ENCODE measurements around the gene ATXN10.

ATXN10 gene

DNA sequence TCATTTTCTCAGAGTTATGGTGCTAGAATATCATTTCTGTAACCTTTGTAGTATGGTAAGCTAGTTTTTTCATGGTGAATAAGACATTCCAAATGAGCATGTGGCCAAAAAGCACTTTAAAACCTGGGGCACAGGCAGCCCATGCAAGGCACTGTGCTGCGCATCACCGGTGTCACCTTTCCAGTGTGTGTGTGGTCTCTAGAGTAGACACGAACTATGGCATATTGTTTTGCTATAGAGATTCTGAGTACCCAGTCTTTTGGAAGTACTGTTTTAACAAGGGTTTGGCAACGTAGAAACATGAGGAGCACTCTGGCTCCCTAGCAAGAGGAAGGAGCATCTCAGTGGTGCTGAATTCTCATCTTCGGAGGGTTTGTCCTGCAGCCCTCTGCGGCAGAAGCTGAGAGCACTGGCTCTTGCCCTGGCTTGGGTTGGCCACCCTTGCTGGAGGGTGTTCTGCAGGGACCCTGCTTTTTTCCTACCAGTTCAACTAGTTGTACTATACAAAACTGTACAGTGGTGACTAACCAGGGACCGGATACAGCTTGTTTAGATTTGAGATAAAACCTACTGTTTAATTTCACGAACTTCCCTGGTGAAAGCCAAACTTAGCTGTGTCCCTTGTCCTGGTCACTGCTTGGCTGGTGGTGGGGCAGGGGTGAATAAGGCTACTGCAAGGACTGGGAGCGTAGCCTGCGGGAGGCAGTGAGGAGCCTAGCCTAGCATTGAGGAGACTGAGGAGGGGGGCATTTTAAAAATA, 135.7 kb downstream of the ATXN10 start:
- H3K9ac ChIP-seq: no peak overlapping the region
- no peaks in the 10 kb centered on the region for H3K27me3 ChIP-seq
- peaks cover 17% of the 10 kb centered on the region for H4K20me1 ChIP-seq
- TF ChIP-seq Cebpa-rat (IDR thresholded peaks at IDR 0.05): no peak
- H3K36me3 ChIP-seq: peaks cover 61% of the 10 kb centered on the region
- H3K4me3 ChIP-seq: no peak overlapping the region
- H3K27ac ChIP-seq: no peak overlapping the region
- H3K4me2 ChIP-seq: no peak overlapping the region
- no peaks in the 10 kb centered on the region for H3K9me3 ChIP-seq
- H3K4me1 ChIP-seq: no peaks in the 10 kb centered on the region; the same call in 1 of the 2 replicates

DNA sequence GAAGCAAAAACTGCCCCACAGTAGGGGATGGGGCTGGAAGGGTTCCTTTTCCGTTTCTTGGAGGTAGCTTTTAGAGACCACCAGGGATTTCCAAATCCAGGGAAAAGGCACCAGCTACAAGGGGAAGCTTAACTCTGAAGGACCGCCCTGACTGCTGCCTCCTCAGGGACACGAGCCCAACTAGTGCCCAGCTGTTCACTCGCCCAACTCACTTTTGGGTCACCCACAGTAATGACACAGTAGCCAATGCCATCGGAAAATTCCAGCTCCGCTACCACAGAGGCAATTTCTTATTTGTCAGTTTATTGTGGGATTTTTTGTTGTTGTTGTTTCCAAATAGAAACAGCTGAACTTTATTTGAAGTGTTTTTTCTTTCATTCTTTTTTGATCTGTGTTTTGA, 141.3 kb downstream of the ATXN10 start:
- Histone ChIP-seq H3K36me3 (peaks cover 61% of the 10 kb centered on the region), H3K4me3 (no peak overlapping the region), H4K20me1 (peaks cover 7% of the 10 kb centered on the region; the same call in 1 of the 2 replicates), H3K27me3 (no peaks in the 10 kb centered on the region), H3K27ac (no peak overlapping the region), H3K9ac (no peak overlapping the region), H3K4me1 (peaks cover 10% of the 10 kb centered on the region), H3K9me3 (no peaks in the 10 kb centered on the region), H3K4me2 (peak overlapping the region; percentile 11; the same call in 1 of the 2 replicates)
- no peak for TF ChIP-seq Cebpa-rat (IDR thresholded peaks at IDR 0.05)

DNA sequence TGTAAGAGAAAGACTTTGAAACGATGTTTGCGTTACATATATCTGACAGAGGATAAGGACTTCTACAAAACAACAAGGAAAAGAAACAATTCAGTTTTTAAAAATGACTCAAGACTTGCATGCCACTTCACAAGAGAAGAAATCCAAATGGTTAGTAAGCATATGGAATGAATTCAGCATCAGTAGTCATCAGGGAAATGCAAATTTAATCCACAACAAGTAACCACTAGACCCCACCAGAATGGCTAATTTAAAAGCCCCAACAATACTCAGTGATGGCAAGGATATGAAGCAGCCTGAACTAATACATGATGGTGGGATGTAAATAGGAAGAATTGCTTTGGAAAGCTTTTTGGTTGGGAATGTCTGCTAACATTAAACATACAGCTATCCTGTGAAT, 142.6 kb downstream of the ATXN10 start:
- H4K20me1 ChIP-seq: peaks cover 7% of the 10 kb centered on the region; the same call in 1 of the 2 replicates
- no peak overlapping the region for H3K9ac ChIP-seq
- H3K4me1 ChIP-seq: peaks cover 10% of the 10 kb centered on the region
- H3K4me3 ChIP-seq: no peak overlapping the region
- no peak overlapping the region for H3K27ac ChIP-seq
- TF ChIP-seq Cebpa-rat (IDR thresholded peaks at IDR 0.05): no peak
- no peaks in the 10 kb centered on the region for H3K27me3 ChIP-seq
- H3K9me3 ChIP-seq: no peaks in the 10 kb centered on the region
- peaks cover 62% of the 10 kb centered on the region for H3K36me3 ChIP-seq
- no peak overlapping the region for H3K4me2 ChIP-seq

DNA sequence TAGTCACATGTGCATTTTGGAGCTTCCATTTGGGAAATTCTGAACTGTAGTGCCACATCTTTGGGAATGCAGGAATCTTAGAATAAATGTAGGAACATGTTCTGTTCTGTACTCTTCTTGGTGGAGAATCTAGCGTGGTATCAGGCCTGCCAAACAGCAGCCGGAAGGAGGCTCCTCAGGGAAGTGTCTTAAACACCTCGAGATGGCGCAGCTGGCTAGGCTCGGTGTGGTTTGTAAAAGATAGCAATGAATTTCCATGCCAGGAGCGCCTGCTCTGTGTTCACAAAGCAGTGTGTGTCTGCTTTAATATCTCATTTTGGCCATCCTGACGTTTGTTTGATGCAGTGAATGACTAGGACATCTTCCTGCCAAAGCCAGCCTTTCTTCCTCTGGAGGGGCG, 145.1 kb downstream of the ATXN10 start:
- Histone ChIP-seq H3K27ac (no peak overlapping the region), H4K20me1 (peaks cover 7% of the 10 kb centered on the region; the same call in 1 of the 2 replicates), H3K9me3 (no peaks in the 10 kb centered on the region), H3K9ac (no peak overlapping the region), H3K36me3 (peaks cover 75% of the 10 kb centered on the region), H3K27me3 (no peaks in the 10 kb centered on the region), H3K4me1 (peaks cover 10% of the 10 kb centered on the region), H3K4me3 (no peak overlapping the region), H3K4me2 (no peak overlapping the region)
- no peak for TF ChIP-seq Cebpa-rat (IDR thresholded peaks at IDR 0.05)

DNA sequence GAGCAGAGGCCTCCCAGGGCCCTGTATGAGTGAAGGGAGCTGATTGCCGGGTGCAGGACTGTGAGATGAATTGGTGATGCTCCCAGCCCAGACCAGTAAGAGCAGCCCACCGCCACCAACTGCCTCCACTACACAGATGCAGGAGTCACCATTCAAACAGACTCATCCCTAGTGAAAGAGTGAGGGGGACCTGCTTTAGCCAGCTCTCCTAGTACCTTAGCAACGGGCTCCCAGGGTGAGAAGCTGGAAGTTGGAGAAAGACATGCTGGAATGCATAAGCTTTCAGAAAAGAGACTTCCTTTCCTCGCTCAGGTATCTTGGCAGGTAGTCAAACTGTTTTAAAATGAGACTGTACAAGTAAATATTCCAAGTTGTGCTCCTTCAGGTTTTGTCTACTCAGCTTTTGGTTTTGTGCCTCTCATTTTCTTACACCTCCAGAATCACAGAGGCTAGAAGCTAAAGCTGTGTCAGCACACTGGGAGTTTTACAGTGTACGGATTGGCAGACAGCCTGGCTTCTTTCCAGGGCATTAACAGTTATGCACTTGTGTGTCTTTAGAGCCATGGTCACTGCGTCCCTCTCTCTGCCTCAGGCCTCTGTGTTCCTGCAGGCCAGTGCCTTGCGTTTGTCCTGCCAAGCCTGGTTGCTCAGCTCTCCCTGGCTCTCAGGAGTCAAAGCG, 146.2 kb downstream of the ATXN10 start:
- Histone ChIP-seq H4K20me1 (0 out of 2 replicates have a peak, but pooled peaks cover under 1% of the 10 kb centered on the region), H3K9ac (no peak overlapping the region), H3K4me2 (no peak overlapping the region), H3K27me3 (no peaks in the 10 kb centered on the region), H3K9me3 (no peaks in the 10 kb centered on the region), H3K4me1 (peaks cover 5% of the 10 kb centered on the region), H3K36me3 (peaks cover 67% of the 10 kb centered on the region), H3K4me3 (no peak overlapping the region), H3K27ac (no peak overlapping the region)
- TF ChIP-seq Cebpa-rat (IDR thresholded peaks at IDR 0.05): no peak

DNA sequence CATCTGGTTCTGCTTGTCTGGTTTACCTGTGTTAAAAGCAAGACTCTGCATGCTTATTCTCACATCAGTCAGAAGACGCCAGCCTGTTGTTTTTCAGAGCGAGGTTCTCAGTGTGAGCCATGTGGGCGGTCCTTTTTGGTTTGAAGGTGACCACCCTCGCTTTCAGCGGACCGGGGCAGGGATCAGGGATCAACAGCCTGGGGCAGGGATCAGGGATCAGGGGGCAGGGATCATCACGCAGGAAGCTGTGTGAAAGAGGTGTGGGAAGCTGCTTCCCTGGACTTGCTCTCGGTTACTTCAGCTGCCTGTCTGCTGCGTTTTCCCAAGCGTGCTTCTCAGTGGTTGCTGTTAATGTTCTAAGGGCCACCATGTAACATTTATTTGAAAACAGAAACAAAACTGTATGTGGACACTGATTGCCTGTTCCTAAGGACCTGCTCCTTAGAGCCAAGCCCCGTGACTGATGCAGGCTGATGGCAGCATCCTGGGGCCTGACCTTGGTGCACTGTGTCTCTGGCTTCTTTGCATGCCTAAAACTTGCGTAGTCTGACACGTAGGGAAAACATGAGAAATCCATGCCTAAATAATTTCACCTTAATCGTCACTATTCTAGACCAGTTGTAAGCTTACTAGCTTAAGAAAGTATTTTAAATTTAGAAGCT, 146.9 kb downstream of the ATXN10 start:
- no peak for TF ChIP-seq Cebpa-rat (IDR thresholded peaks at IDR 0.05)
- no peak overlapping the region for H3K4me3 ChIP-seq
- no peak overlapping the region for H3K27ac ChIP-seq
- H3K9ac ChIP-seq: no peak overlapping the region
- H3K27me3 ChIP-seq: no peaks in the 10 kb centered on the region
- peaks cover 69% of the 10 kb centered on the region for H3K36me3 ChIP-seq
- H3K4me1 ChIP-seq: no peaks in the 10 kb centered on the region
- H4K20me1 ChIP-seq: no peaks in the 10 kb centered on the region
- H3K9me3 ChIP-seq: no peaks in the 10 kb centered on the region
- no peak overlapping the region for H3K4me2 ChIP-seq

DNA sequence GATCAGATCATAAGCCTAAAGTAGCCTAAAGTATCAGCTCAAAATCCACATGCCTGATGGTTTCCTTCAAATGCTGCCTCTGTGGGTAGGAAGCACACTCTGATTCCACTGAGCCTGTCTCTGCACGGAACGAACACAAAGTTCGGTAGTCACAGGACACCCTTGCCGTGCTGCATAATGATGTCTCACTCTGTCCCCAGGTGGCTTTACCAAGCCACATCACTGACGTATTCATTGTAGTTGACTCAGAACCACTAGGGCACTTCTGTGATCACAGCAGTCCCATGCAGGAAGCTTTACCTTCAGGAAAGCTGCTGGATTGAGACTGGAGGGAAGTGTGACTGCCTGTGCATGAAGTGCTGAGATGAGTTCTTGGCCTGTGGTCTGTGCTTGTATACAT, 147.7 kb downstream of the ATXN10 start:
- Histone ChIP-seq H3K36me3 (peaks cover 69% of the 10 kb centered on the region), H3K4me3 (no peak overlapping the region), H3K27me3 (no peaks in the 10 kb centered on the region), H3K27ac (no peak overlapping the region), H4K20me1 (no peaks in the 10 kb centered on the region), H3K9ac (no peak overlapping the region), H3K4me1 (no peaks in the 10 kb centered on the region), H3K9me3 (no peaks in the 10 kb centered on the region), H3K4me2 (no peak overlapping the region)
- TF ChIP-seq Cebpa-rat (IDR thresholded peaks at IDR 0.05): no peak

DNA sequence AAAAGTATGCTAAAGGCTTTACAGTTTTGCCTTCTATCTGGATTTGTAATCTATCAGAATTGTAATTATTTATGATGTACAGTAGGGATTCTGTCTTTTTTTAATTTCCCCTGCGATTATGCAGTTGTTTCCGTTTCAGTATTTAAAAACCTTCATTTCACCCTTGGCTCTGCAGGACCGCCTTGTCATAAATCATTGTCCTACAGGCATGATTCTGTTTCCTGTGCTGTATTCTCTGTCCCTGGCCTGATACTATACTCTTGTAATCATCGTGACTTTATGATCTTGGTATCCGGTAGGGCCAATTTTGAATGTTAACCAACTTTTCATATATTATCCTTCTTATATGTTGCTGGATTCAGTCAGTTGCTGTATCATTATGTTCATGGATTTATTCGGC, 151.7 kb downstream of the ATXN10 start:
- H3K4me1 ChIP-seq: no peaks in the 10 kb centered on the region
- H3K4me3 ChIP-seq: no peak overlapping the region
- no peak overlapping the region for H3K9ac ChIP-seq
- no peak overlapping the region for H3K4me2 ChIP-seq
- TF ChIP-seq Cebpa-rat (IDR thresholded peaks at IDR 0.05): no peak
- H3K27me3 ChIP-seq: no peaks in the 10 kb centered on the region
- H4K20me1 ChIP-seq: no peaks in the 10 kb centered on the region
- H3K27ac ChIP-seq: no peak overlapping the region
- peaks cover 58% of the 10 kb centered on the region for H3K36me3 ChIP-seq
- peaks cover 15% of the 10 kb centered on the region for H3K9me3 ChIP-seq

DNA sequence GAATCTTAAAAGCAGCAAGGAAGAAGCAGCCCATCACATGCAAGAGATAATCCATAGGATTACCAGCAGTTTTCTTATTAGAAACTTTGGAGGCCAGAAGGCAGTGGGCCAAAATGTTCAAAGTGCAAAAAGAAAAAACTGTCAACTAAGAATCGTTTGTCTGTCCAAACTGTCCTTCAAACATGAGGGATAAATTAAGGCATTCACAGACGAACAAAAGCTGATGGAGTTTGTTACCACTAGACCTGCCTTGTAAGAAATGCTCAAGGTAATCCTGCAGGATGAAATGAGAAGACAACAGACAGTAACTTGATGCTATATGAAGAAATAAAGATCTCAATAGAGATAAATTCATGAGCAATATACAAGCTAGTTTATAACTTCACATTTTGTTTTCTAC, 154.9 kb downstream of the ATXN10 start:
- no peak overlapping the region for H3K9ac ChIP-seq
- no peaks in the 10 kb centered on the region for H4K20me1 ChIP-seq
- H3K9me3 ChIP-seq: peaks cover 32% of the 10 kb centered on the region
- no peaks in the 10 kb centered on the region for H3K4me1 ChIP-seq
- H3K4me2 ChIP-seq: no peak overlapping the region
- no peaks in the 10 kb centered on the region for H3K27me3 ChIP-seq
- no peak overlapping the region for H3K4me3 ChIP-seq
- no peak overlapping the region for H3K27ac ChIP-seq
- TF ChIP-seq Cebpa-rat (IDR thresholded peaks at IDR 0.05): no peak
- peaks cover 36% of the 10 kb centered on the region for H3K36me3 ChIP-seq

DNA sequence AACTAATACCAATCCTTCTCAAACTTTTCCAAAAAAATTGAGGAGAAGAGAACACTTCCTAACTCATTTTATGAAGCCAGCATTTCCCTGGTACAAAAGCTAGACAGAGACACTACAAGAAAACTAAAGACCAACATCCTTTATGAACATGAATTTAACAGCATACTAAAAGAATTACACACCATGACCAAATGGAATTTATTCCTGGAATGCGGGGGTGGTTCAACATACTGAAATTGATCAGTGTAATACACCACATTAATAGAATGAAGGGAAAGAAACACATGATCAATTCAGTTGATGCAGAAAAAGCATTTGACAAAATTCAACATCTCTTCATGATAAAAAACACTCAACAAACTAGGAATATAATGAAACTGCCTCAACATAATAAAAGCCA, 157.2 kb downstream of the ATXN10 start:
- Histone ChIP-seq H3K4me3 (no peak overlapping the region), H3K9me3 (peaks cover 32% of the 10 kb centered on the region), H3K4me1 (peaks cover 3% of the 10 kb centered on the region), H3K27ac (no peak overlapping the region), H3K9ac (no peak overlapping the region), H4K20me1 (peaks cover 12% of the 10 kb centered on the region), H3K36me3 (peaks cover 42% of the 10 kb centered on the region), H3K27me3 (no peaks in the 10 kb centered on the region), H3K4me2 (no peak overlapping the region)
- no peak for TF ChIP-seq Cebpa-rat (IDR thresholded peaks at IDR 0.05)

Measured in BLaER1 (cell line).